H1 (cell line): ENCODE measurements around the gene CAMK1G. TPM values are rescaled to one million over a fixed set of nuclear protein-coding genes. Genes with fewer than 3 reads are reported as not detected.

Experiments used
- SP1 ChIP-seq: IDR thresholded peaks from 2 replicates; pipeline ENCODE4 v1.6.1; 2011; ENCODE audit warnings: low read depth, low read length
- polyA plus RNA-seq, 7 experiments: library from polyadenylated mRNA; depleted of rRNA in 3 of 7; stranded (reverse) in 5 of 7; unstranded in 2 of 7; fragments of >200 nt in 5 of 7; fragments of 200-250 nt in 2 of 7; gene quantifications; 1 replicate in 5 of 7; 2 replicates in 1 of 7; 4 replicates in 1 of 7; pipeline versions ENCODE4 v1.2.1 to v1.2.3, GENCODE V29; 2011 to 2013; ENCODE audit warnings: missing spikeins in 2 of 7, mixed read lengths in 2 of 7
- total RNA-seq: library from RNA; stranded (reverse); fragmentation: NEBNext Ultra II Directional; extraction: Animal tissue kit (Norgen Biotek cat#: 25700); gene quantifications from 2 replicates; pipeline ENCODE4 v1.2.1, GENCODE V29; 2021

Gene CAMK1G
- total and polyA plus RNA-seq, 2 of the 8 experiments (the other 6 are each of a cell fraction or from before 2014, with no cell fraction given): 1.00 to 1.0 TPM

- no peak for TF ChIP-seq SP1
Observed at GRCh38 chr1:209577346-209577745, 6.2 kb upstream of the CAMK1G start (continued).
